HepG2 (cell line): ENCODE results near the gene PDCD11. TPM values are rescaled to one million over a fixed set of nuclear protein-coding genes. Genes with fewer than 3 reads are reported as not detected.

Source experiments
- AHDC1 ChIP-seq: sonication (generic); formaldehyde crosslinking; IDR thresholded peaks from 2 replicates; pipeline ENCODE4 v1.5.1; 2020; ENCODE audit warnings: mild to moderate bottlenecking, missing genetic modification reagents, borderline replicate concordance
- ARNTL ChIP-seq: sonication (generic); formaldehyde crosslinking; IDR thresholded peaks from 2 replicates; pipeline ENCODE4 v1.4.0; 2020; ENCODE audit warnings: mild to moderate bottlenecking, missing genetic modification reagents
- CBX5 ChIP-seq: sonication (generic); formaldehyde crosslinking; IDR thresholded peaks from 2 replicates; pipeline ENCODE4 v1.4.0; 2020; ENCODE audit warnings: missing genetic modification reagents, borderline replicate concordance
- MYPOP ChIP-seq: sonication (generic); formaldehyde crosslinking; IDR thresholded peaks from 2 replicates; pipeline ENCODE4 v1.8.1; 2023; ENCODE audit warnings: mild to moderate bottlenecking, moderate library complexity, missing genetic modification reagents
- NCOA5 ChIP-seq: sonication (generic); formaldehyde crosslinking; IDR thresholded peaks from 2 replicates; pipeline ENCODE4 v1.4.0; 2020; ENCODE audit warnings: missing genetic modification reagents
- SIN3B ChIP-seq: fragments of 150-350 bp; IDR thresholded peaks from 2 replicates; pipeline ENCODE4 v1.6.1; 2014; ENCODE audit warnings: low read length
- SNAPC5 ChIP-seq: sonication (generic); formaldehyde crosslinking; IDR thresholded peaks from 2 replicates; pipeline ENCODE4 v1.8.1; 2023; ENCODE audit warnings: mild to moderate bottlenecking, missing genetic modification reagents, borderline replicate concordance
- TBX2 ChIP-seq: sonication (generic); formaldehyde crosslinking; IDR thresholded peaks from 2 replicates; pipeline ENCODE4 v1.5.0; 2020; ENCODE audit warnings: missing genetic modification reagents, mild to moderate bottlenecking, borderline replicate concordance
- TOPORS ChIP-seq: sonication (generic); formaldehyde crosslinking; IDR thresholded peaks from 2 replicates; pipeline ENCODE4 v1.8.0; 2023; ENCODE audit warnings: mild to moderate bottlenecking, missing genetic modification reagents
- U2AF2 ChIP-seq: fragments of 200-400 bp; formaldehyde crosslinking; IDR thresholded peaks from 2 replicates; pipeline ENCODE4 v1.6.1; 2017; ENCODE audit warnings: low read depth, mild to moderate bottlenecking, low read length
- USF2 ChIP-seq, 2 experiments: sonication (generic) in 1 of 2; formaldehyde crosslinking in 1 of 2; IDR thresholded peaks; 2 replicates each; pipeline versions ENCODE4 v1.5.1 to v1.6.1; 2011 to 2020; ENCODE audit warnings: borderline replicate concordance in 1 of 2, low read depth in 1 of 2, low read length in 1 of 2, mild to moderate bottlenecking in 1 of 2, missing genetic modification reagents in 1 of 2, moderate library complexity in 1 of 2
- XBP1 ChIP-seq: sonication (generic); formaldehyde crosslinking; IDR thresholded peaks from 2 replicates; pipeline ENCODE4 v1.5.0; 2020; ENCODE audit warnings: missing genetic modification reagents
- ZBTB33 ChIP-seq: sonication (generic); formaldehyde crosslinking; IDR thresholded peaks from 2 replicates; pipeline ENCODE4 v1.4.0; 2020; ENCODE audit warnings: missing genetic modification reagents
- ZC3H13 ChIP-seq: sonication (generic); formaldehyde crosslinking; IDR thresholded peaks from 2 replicates; pipeline ENCODE4 v1.8.1; 2023; ENCODE audit warnings: mild to moderate bottlenecking, missing genetic modification reagents, moderate library complexity
- ZFP1 ChIP-seq: IDR thresholded peaks from 2 replicates; pipeline ENCODE4 v1.6.1; 2016
- ZFP41 ChIP-seq: sonication (generic); formaldehyde crosslinking; IDR thresholded peaks from 2 replicates; pipeline ENCODE4 v1.4.0; 2020; ENCODE audit warnings: mild to moderate bottlenecking, missing genetic modification reagents, borderline replicate concordance
- ZFP62 ChIP-seq: sonication (generic); formaldehyde crosslinking; IDR thresholded peaks from 2 replicates; pipeline ENCODE4 v1.4.0; 2020; ENCODE audit warnings: missing genetic modification reagents
- ZNF720 ChIP-seq: sonication (generic); formaldehyde crosslinking; IDR thresholded peaks from 2 replicates; pipeline ENCODE4 v1.4.0; 2020; ENCODE audit warnings: missing genetic modification reagents
- polyA plus RNA-seq, 8 experiments: library from polyadenylated mRNA; depleted of rRNA in 3 of 8; stranded (reverse) in 7 of 8; unstranded in 1 of 8; fragments of >200 nt; fragmentation: Illumina TruSeq in 4 of 8; extraction: Trizol in 4 of 8; gene quantifications; 2 replicates each; pipeline versions ENCODE4 v1.2.1 to v1.2.3, GENCODE V29; 2011 to 2016; ENCODE audit warnings: low read depth in 4 of 8, missing spikeins in 1 of 8, mixed read lengths in 1 of 8; ENCODE audit not compliant: insufficient read depth in 1 of 8
- total RNA-seq, 5 experiments: library from RNA; depleted of rRNA; stranded (reverse); fragments of >200 nt; fragmentation: Illumina TruSeq; extraction: Trizol; gene quantifications; 2 replicates each; pipeline ENCODE4 v1.2.3, GENCODE V29; 2016; ENCODE audit warnings: low read depth in 1 of 5

Gene PDCD11
- total and polyA plus RNA-seq, 2 of the 13 experiments (the other 11 are each of a cell fraction or from before 2014, with no cell fraction given), result 12.8 to 52.8 TPM

GRCh38 chr10:103367782-103368518 is 28.5 kb upstream of the PDCD11 start, which contains the start of gene TAF5 (continued):
- TF ChIP-seq AHDC1 (CRISPR knock-in tag), result no peak
- no peak for TF ChIP-seq SNAPC5 (CRISPR knock-in tag)
- peak; percentile 74 for TF ChIP-seq TBX2 (CRISPR knock-in tag)
- TF ChIP-seq ZBTB33 (CRISPR knock-in tag), result peak; percentile 44; the same call in 1 of the 2 replicates
- TF ChIP-seq MYPOP (CRISPR knock-in tag), result peak; percentile 80
- peak; percentile 74 for TF ChIP-seq ARNTL (CRISPR knock-in tag)
- TF ChIP-seq CBX5, result peak; percentile 19; the same call in 1 of the 2 replicates
- TF ChIP-seq TOPORS (CRISPR knock-in tag), result no peak
- TF ChIP-seq SIN3B, result no peak
- no peak for TF ChIP-seq NCOA5 (CRISPR knock-in tag)
- no peak for TF ChIP-seq ZFP1 (CRISPR knock-in tag)
- no peak for TF ChIP-seq XBP1
- TF ChIP-seq ZNF720 (CRISPR knock-in tag), result no peak
- TF ChIP-seq USF2 (IDR thresholded peaks at IDR 0.05; ENCODE audit: low read depth, low read length), result no peak
- TF ChIP-seq USF2 (CRISPR knock-in tag; IDR thresholded peaks at IDR 0.05; ENCODE audit: borderline replicate concordance), result no peak; the same call in 1 of the 2 replicates
- no peak for TF ChIP-seq U2AF2
- no peak for TF ChIP-seq ZFP62
- peak; percentile 81; the same call in 1 of the 2 replicates for TF ChIP-seq ZC3H13 (CRISPR knock-in tag)
- TF ChIP-seq ZFP41 (CRISPR knock-in tag), result no peak; the same call in 1 of the 2 replicates
